Measurements from ENCODE around the gene TLK2. TPM values are rescaled to one million over a fixed set of nuclear protein-coding genes. Genes with fewer than 3 reads are reported as not detected.

The TLK2 gene
- total RNA-seq, 2 experiments from 2014 or later, result 36.6 to 58.9 TPM

- Histone ChIP-seq H3K4me2 (ENCODE audit: low read length) (no peak overlapping the region), H3K79me2 (ENCODE audit: insufficient read depth, low read depth, low read length) (no peaks in the 10 kb centered on the region), H3K4me3 (ENCODE audit: low read depth, low read length, poor library complexity, severe bottlenecking) (no peak overlapping the region), H3K9me2 (ENCODE audit: insufficient read depth, low read length) (no peaks in the 10 kb centered on the region), H3K27ac (ENCODE audit: low read depth, low read length, poor library complexity, severe bottlenecking) (no peak overlapping the region), H3K4me1 (ENCODE audit: insufficient read depth, low read length, poor library complexity, severe bottlenecking) (no peaks in the 10 kb centered on the region), H4K20me1 (ENCODE audit: insufficient read depth, low read length) (no peaks in the 10 kb centered on the region), H3K9me3 (ENCODE audit: low read length) (no peaks in the 10 kb centered on the region), H3K36me3 (ENCODE audit: insufficient read depth, low read length) (no peaks in the 10 kb centered on the region), H2AFZ (ENCODE audit: low read length) (no peak overlapping the region)
- no peak for TF ChIP-seq EZH2phosphoT487 (IDR thresholded peaks at IDR 0.05; ENCODE audit: borderline replicate concordance, low read depth, low read length)
- TF ChIP-seq CTCF (conservative IDR thresholded peaks at IDR 0.05; ENCODE audit: low read length), result no peak
- intact Hi-C loops (cut with micrococcal nuclease; ENCODE audit: unreplicated experiment), result no loop called here
- no TSS peak for BruUV-seq (replicated peaks)
- no peak for DNase-seq (ENCODE audit: low spot score)
- ChIA-PET POLR2A (no interaction called here), CTCF (ENCODE audit: unreplicated experiment) (no interaction called here)
These were observed 151.1 kb downstream of the TLK2 start for GRCh38 chr17:62629556-62630364.

- Histone ChIP-seq H3K27ac (ENCODE audit: low read depth, low read length, poor library complexity, severe bottlenecking) (no peak overlapping the region), H3K4me2 (ENCODE audit: low read length) (no peak overlapping the region), H3K4me1 (ENCODE audit: insufficient read depth, low read length, poor library complexity, severe bottlenecking) (no peaks in the 10 kb centered on the region), H4K20me1 (ENCODE audit: insufficient read depth, low read length) (no peaks in the 10 kb centered on the region), H3K9me2 (ENCODE audit: insufficient read depth, low read length) (no peaks in the 10 kb centered on the region), H3K9me3 (ENCODE audit: low read length) (no peaks in the 10 kb centered on the region), H3K4me3 (ENCODE audit: low read depth, low read length, poor library complexity, severe bottlenecking) (no peak overlapping the region), H3K79me2 (ENCODE audit: insufficient read depth, low read depth, low read length) (no peaks in the 10 kb centered on the region), H2AFZ (ENCODE audit: low read length) (no peak overlapping the region), H3K36me3 (ENCODE audit: insufficient read depth, low read length) (no peaks in the 10 kb centered on the region)
- TF ChIP-seq EZH2phosphoT487 (IDR thresholded peaks at IDR 0.05; ENCODE audit: borderline replicate concordance, low read depth, low read length) (no peak), CTCF (conservative IDR thresholded peaks at IDR 0.05; ENCODE audit: low read length) (no peak)
- no peak for DNase-seq (ENCODE audit: low spot score)
- ChIA-PET POLR2A (no interaction called here), CTCF (ENCODE audit: unreplicated experiment) (no interaction called here)
- intact Hi-C loops (cut with micrococcal nuclease; ENCODE audit: unreplicated experiment), result no loop called here
- no TSS peak for BruUV-seq (replicated peaks)
These were observed 151.9 kb downstream of the TLK2 start for GRCh38 chr17:62630365-62631085.

Measured in OCI-LY7 (cell line).